Pancreas (tissue), 10 donors: Measurements from ENCODE around the gene TXN2. TPM values are rescaled to one million over a fixed set of nuclear protein-coding genes. Genes with fewer than 3 reads are reported as not detected.
A peak's percentile ranks its signal among the peaks of the same experiment; 100 is the strongest.

ENCODE experiments used
- ATAC-seq, 4 donors: fragments of 200-7000 bp; cut with Tn5 transposase; one replicate each; pipeline versions ENCODE4 v1.8.0 to v1.9.1; 2020; ENCODE audit warnings: mild to moderate bottlenecking in 4 of 4, moderate library complexity in 4 of 4
- DNase-seq, 6 donors: peaks; one replicate each; pipeline ENCODE4 v3.0.0-alpha.2; 2020
- FAIRE-seq: peaks from 2 replicates; lab custom pipeline; 2012; peaks lifted over from hg19 to GRCh38; lab: Jason Lieb, UNC
- H3K27ac ChIP-seq, 4 donors: fragments of 200-600 bp; sonication (generic); 1 replicate in 3 of 4; 2 replicates in 1 of 4; pipeline versions ENCODE4 v1.5.0 to v1.8.0; 2020
- H3K27me3 ChIP-seq, 4 donors: fragments of 200-600 bp; one replicate each; pipeline ENCODE4 v1.8.0; 2021
- H3K36me3 ChIP-seq, 3 donors: fragments of 200-600 bp; sonication (generic) in 1 of 3; one replicate each; pipeline versions ENCODE4 v1.5.0 to v1.8.0; 2020 to 2021
- H3K4me1 ChIP-seq, 3 donors: fragments of 200-600 bp; one replicate each; pipeline ENCODE4 v1.8.0; 2021
- H3K4me3 ChIP-seq, 4 donors: fragments of 200-600 bp; sonication (generic) in 2 of 4; one replicate each; pipeline versions ENCODE4 v1.5.0 to v1.8.0; 2020 to 2021
- H3K9me3 ChIP-seq, 4 donors: fragments of 200-600 bp; one replicate each; pipeline ENCODE4 v1.8.0; 2021
- WGBS, 2 donors: extraction: QIAGEN DNeasy Blood & Tissue Kit; methylation state at CpG; one replicate each; pipeline ENCODE4 v1.1.7; 2013; 5-methylcytosine and 5-hydroxymethylcytosine counted together
- intact Hi-C, 3 donors: fragments of 100-400 bp; cut with DNase I; formaldehyde crosslinking; loops; one replicate each; pipeline versions ENCODE4 v1.11.1 to v1.14.2; 2022
- polyA plus RNA-seq, 2 donors: library from polyadenylated mRNA; stranded (reverse); fragments of 200-250 nt; gene quantifications; one replicate each; pipeline ENCODE4 v1.2.3, GENCODE V29; 2013
- total RNA-seq, 6 donors: library from RNA; stranded (reverse); fragmentation: NEBNext Ultra II Directional in 4 of 6; extraction: Animal tissue kit (Norgen Biotek cat#: 25700) in 4 of 6; gene quantifications; one replicate each; pipeline versions ENCODE4 v1.2.1 to v1.2.4, GENCODE V29; 2021 to 2023
- TF ChIP-seq, protein P1 (sequence below), 4 donors: fragments of 200-600 bp; sonication (generic) in 3 of 4; IDR thresholded peaks; one replicate each; pipeline versions ENCODE4 v1.5.0 to v1.8.0; 2021; ENCODE audit warnings: antibody characterized with exemption in 4 of 4
- donor health status: healthy with polysubstance abuse.
- donor health status: DM: no; HTN: no; CAD: no; lungs with moderate emphysema.
- donor health status: DM: no; HTN: no; CAD: no.
- donor health status: control.
- donor health status: control.
- donor health status: Bipolar disorder and iron deficiency.
- donor health status: DM: yes; HTN: yes; CAD: no.
- donor health status: DM: no; HTN: no; CAD: no.
- donor health status: DM: no; HTN: no; CAD: no.
- donor health status: DM: yes; HTN: yes; CAD: no.

TXN2 gene
- total and polyA plus RNA-seq, 8 donors, result 20.4 to 49.5 (median 32.2) TPM

- no peak overlapping the region for H3K27ac ChIP-seq
- no peak for ATAC-seq
- TF ChIP-seq, protein P1, sequence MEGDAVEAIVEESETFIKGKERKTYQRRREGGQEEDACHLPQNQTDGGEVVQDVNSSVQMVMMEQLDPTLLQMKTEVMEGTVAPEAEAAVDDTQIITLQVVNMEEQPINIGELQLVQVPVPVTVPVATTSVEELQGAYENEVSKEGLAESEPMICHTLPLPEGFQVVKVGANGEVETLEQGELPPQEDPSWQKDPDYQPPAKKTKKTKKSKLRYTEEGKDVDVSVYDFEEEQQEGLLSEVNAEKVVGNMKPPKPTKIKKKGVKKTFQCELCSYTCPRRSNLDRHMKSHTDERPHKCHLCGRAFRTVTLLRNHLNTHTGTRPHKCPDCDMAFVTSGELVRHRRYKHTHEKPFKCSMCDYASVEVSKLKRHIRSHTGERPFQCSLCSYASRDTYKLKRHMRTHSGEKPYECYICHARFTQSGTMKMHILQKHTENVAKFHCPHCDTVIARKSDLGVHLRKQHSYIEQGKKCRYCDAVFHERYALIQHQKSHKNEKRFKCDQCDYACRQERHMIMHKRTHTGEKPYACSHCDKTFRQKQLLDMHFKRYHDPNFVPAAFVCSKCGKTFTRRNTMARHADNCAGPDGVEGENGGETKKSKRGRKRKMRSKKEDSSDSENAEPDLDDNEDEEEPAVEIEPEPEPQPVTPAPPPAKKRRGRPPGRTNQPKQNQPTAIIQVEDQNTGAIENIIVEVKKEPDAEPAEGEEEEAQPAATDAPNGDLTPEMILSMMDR (IDR thresholded peaks at IDR 0.05), result no peak
- H3K27me3 ChIP-seq, result no peaks in the 10 kb centered on the region
- peaks cover 0 to 23% (median 6%) of the 10 kb centered on the region in 3 donors for H3K4me1 ChIP-seq
- no peaks in the 10 kb centered on the region for H3K36me3 ChIP-seq
- no peak overlapping the region for H3K4me3 ChIP-seq
- WGBS, 2 donors, result 91 to 92% methylated on average over 14 of the region's 14 CpGs
- intact Hi-C loops, result no loop called here
- no peak for DNase-seq
- no peaks in the 10 kb centered on the region for H3K9me3 ChIP-seq
- FAIRE-seq, result no peak
These were observed 59.0 kb downstream of the TXN2 start for GRCh38 chr22:36422287-36423014.

DNA sequence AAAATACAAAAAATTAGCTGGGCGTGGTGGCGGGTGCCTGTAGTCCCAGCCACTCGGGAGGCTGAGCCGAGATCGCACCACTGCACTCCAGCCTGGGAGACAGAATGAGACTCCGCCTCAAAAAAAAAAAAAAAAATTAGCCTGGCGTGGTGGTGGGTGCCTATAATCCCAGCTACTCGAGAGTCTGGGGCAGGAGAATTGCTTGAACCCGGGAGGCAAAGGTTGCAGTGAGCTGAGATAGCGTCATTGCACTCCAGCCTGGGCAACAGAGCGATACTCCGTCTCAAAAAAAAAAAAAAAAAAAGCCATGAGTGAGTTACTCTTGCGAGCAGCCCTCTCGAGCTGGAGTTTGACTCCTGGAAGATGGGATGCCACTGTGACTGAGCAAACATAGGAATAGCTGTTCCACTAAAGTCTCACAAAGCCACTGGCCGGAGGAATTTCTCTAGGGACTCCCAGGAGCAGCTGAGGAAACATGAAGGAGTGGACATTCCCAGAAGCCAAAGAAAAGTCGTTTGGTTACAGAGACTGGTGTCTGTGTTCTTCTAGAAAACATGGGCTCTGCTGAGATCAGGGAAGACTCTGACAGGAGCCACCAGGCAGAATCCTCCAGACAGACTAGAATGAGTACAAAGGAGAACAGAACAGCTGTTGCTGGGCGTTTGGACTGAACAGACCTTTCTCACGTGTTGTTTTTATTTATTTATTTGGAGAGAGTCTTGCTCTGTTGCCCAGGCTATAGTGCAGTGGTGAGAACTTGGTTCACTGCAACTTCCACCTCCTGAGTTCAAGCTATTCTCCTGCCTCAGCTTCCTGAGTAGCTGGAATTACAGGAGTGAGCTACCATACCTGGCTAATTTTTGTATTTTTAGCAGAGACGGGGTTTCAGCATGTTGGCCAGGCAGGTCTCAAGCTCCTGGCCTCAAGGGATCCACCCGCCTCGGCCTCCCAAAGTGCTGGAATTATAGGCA, 61.2 kb downstream of the TXN2 start:
- Histone ChIP-seq H3K4me3 (no peak overlapping the region), H3K27ac (peak overlapping the region in 3 of 4 donors; percentile 26 to 71 (median 66)), H3K27me3 (no peaks in the 10 kb centered on the region), H3K9me3 (no peaks in the 10 kb centered on the region), H3K4me1 (peaks cover 0 to 29% (median 6%) of the 10 kb centered on the region in 3 donors), H3K36me3 (no peaks in the 10 kb centered on the region)
- TF ChIP-seq, protein P1 (IDR thresholded peaks at IDR 0.05), result no peak
- ATAC-seq (peak in 1 of 4 donors; percentile 5), FAIRE-seq (no peak), DNase-seq (no peak)
- intact Hi-C loops, result no loop called here
- 63 to 64% methylated on average over 21 of the region's 21 CpGs for WGBS, 2 donors

GRCh38 chr22:36419177-36419911, 62.1 kb downstream of the TXN2 start:
- WGBS, 2 donors, result 15 to 24% methylated on average over 13 of the region's 13 CpGs
- DNase-seq, result no peak
- intact Hi-C loops, result no loop called here
- Histone ChIP-seq H3K27me3 (no peaks in the 10 kb centered on the region), H3K4me3 (no peak overlapping the region), H3K36me3 (no peaks in the 10 kb centered on the region), H3K27ac (peak overlapping the region in 3 of 4 donors; percentile 8 to 71 (median 66)), H3K9me3 (no peaks in the 10 kb centered on the region), H3K4me1 (peaks cover 0 to 29% (median 6%) of the 10 kb centered on the region in 3 donors)
- ATAC-seq, result peak in 3 of 4 donors; percentile 26 to 54 (median 52)
- no peak for FAIRE-seq
- TF ChIP-seq, protein P1 (IDR thresholded peaks at IDR 0.05), result no peak

DNA sequence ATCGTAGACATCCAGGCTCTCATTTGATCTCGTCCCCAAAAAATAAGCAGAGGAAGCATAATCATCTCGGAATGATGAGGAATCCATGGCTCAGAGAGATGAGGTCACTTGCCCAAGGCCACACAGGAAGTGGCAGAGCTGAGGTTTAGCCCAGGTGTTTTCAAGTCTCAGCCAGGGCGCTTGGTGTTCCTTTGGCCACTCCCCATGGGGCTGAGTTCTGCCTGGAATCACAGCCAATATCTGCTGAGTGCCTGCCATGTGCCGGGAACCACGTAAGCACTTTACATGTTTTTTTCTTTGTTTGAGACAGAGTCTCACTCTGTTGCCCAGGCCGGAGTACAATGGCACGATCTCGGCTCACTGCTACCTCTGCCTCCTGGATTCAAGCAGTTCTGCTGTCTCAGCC, 64.2 kb downstream of the TXN2 start:
- Histone ChIP-seq H3K27ac (peak overlapping the region; percentile 47 to 87 (median 72)), H3K4me1 (peaks cover 0 to 29% (median 6%) of the 10 kb centered on the region in 3 donors), H3K4me3 (no peak overlapping the region), H3K9me3 (no peaks in the 10 kb centered on the region), H3K36me3 (no peaks in the 10 kb centered on the region), H3K27me3 (no peaks in the 10 kb centered on the region)
- FAIRE-seq, result no peak
- DNase-seq, result peak; percentile 74 to 91 (median 88)
- ATAC-seq, result peak; percentile 90 to 96 (median 91)
- WGBS, 2 donors, result 32 to 33% methylated on average over 9 of the region's 9 CpGs
- TF ChIP-seq, protein P1 (IDR thresholded peaks at IDR 0.05), result no peak
- intact Hi-C loops, result no loop called here

Other genes starting within 250 kb of the TXN2 start
- 10 to 100 TPM in 4 of 6 donors, 1 to 10 TPM in 2; 6.3 to 23.4 (median 12.4) TPM for gene APOL2, start 242.1 kb downstream of the TXN2 start, total RNA-seq
- 10 to 100 TPM; 18.4 to 20.6 TPM for gene APOL2, start 242.1 kb downstream of the TXN2 start, polyA plus RNA-seq
- 10 to 100 TPM in 2 of 6 donors, 1 to 10 TPM in 4; 3.2 to 25.5 (median 6.8) TPM for gene APOL1, start 228.5 kb downstream of the TXN2 start, total RNA-seq
- 1 to 10 TPM; 4.0 to 5.4 TPM for gene APOL1, start 228.5 kb downstream of the TXN2 start, polyA plus RNA-seq
- gene MYH9, start 93.7 kb downstream of the TXN2 start, total RNA-seq, result 100 to 1,000 TPM; 259 to 554 (median 412) TPM
- gene MYH9, start 93.7 kb downstream of the TXN2 start, polyA plus RNA-seq, result 100 to 1,000 TPM in 1 of 2 donors, 10 to 100 TPM in 1; 80.9 to 152 TPM
- gene FOXRED2, start 25.4 kb upstream of the TXN2 start, total RNA-seq, result 1 to 10 TPM; 3.9 to 6.0 (median 5.3) TPM
- gene FOXRED2, start 25.4 kb upstream of the TXN2 start, polyA plus RNA-seq, result 1 to 10 TPM; 2.0 to 3.5 TPM
- 100 to 1,000 TPM; 106 to 182 (median 134) TPM for gene EIF3D, start 47.5 kb upstream of the TXN2 start, total RNA-seq
- 100 to 1,000 TPM; 130 to 148 TPM for gene EIF3D, start 47.5 kb upstream of the TXN2 start, polyA plus RNA-seq
- not detected for gene CACNG2, start 222.1 kb upstream of the TXN2 start, total RNA-seq
- gene CACNG2, start 222.1 kb upstream of the TXN2 start, polyA plus RNA-seq, result under 1 TPM in 1 of 2 donors, not detected in 1; 0.05 TPM